ENCODE measurements around the gene NFATC1.
"Not testable (repeated sequence)": the region's sequence is repeated elsewhere in the genome, so short reads cannot be mapped to it uniquely, and the experiment has no call there.

Gene NFATC1

DNA sequence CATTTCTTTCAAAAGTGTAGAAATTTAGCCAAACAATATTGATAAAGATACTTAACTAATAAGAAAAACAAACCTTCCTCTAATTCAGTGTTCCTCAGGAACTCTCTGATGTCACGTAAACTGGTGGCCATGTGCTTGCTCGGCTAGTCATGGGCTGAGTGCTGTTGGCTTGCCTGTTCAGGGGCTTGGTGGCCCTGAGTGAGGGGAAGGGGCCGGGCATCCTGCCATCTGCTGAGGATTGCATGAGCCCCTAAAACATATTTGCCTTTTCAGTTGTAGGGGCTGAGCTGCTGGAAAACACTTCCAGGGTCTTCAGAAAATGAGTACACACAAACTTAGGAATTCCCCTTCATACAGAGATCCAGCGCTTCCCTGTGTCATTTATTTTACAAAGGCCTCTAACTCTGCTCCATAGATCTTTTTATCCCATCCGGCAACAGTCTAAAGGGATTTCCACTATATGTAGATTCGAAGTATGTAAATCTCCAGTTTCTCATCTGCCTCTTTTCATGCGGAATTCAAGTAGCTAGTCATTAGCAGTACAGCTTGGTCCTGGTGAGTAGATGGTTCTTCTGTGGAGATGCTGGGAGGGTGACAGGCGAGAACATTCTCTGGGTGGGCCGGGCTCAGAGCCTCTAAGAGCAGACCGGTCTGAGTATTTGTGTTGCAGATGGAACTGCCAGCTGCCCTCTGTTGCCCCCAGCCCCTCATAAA lies 20.1 kb upstream of the NFATC1 start:
- DNase-seq (ENCODE audit: low spot score): no peak

DNA sequence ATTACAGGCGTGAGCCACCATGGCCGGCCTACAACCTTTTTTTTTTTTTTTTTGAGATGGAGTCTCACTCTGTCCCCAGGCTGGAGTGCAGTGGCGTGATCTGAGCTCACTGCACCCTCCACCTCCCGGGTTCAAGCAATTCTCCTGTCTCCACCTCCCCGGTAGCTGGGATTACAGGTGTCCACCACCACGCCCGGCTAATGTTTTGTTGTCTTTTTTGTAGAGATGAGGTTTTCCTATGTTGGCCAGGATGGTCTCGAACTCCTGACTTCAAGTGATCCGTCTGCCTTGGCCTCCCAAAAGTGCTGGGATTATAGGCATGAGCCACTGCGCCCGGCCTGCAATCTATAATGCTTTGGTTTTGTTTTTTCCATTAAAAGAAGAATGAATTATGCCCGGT lies 19.1 kb upstream of the NFATC1 start:
- not testable (repeated sequence) for DNase-seq (ENCODE audit: low spot score)

DNA sequence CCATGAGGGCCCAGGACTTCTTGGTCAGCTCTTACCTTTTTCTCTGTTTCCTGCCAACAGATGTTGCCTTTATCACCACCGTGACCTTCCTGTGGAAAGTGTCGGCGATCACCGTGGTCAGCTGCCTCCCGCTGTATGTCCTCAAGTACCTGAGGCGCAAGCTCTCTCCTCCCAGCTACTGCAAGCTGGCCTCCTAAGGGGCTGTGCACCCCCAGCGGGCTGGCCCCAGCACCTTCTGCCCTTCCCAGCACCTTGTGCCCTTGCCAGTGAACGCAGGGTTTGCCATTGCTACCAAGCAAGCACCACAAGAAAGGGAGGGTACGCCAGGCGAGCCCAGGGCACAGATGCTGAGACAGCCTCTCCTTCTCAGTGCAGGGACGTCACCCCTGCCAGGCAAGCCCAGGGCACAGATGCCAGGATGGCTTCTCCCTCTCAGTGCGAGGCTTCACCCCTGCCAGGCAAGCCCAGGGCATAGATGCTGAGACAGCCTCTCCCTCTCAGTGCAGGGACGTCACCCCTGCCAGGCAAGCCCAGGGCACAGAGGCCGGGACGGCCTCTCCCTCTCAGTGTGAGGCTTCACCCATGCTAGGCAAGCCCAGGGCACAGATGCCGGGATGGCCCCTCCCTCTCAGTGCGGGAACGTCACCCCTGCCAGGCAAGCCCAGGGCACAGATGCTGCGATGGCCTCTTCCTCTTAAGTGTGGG lies 18.4 kb upstream of the NFATC1 start:
- DNase-seq (ENCODE audit: low spot score): no peak

DNA sequence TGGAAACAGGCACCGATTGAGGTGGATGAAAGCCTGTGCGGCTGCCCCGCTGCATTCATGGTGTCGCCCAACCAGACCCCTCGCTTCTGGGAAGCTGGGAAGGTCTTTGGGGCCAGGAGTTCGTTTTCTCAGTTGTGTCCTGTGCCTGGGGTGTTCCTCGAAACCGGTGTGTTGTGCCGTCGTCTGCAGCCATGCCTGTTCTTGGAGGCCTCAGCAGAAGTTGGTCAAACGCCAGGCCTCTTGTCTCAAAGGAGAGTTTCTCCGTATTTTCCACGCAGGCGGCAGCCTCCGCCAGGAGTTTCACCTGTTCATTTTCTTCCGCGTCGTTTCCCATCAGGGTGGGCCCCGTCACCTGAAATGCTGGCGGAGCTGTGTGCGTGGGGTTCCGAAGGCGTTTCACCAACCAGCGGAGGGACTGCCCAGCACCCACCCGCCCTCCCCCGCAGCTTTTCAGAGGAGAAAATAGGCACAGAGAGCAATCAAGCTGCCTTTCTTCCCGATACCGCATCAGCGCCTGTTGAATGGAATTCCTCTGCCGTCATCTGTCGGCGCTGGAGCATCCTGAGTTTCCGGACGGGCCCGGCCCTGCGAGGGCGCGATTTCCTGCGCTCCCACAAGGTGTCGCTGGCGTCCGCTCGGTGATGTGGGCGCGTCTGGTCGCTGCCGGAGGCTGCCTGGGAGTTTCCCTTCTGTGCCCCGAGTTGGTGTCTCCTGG lies 17.0 kb upstream of the NFATC1 start:
- peak; percentile 90 for DNase-seq (ENCODE audit: low spot score)

DNA sequence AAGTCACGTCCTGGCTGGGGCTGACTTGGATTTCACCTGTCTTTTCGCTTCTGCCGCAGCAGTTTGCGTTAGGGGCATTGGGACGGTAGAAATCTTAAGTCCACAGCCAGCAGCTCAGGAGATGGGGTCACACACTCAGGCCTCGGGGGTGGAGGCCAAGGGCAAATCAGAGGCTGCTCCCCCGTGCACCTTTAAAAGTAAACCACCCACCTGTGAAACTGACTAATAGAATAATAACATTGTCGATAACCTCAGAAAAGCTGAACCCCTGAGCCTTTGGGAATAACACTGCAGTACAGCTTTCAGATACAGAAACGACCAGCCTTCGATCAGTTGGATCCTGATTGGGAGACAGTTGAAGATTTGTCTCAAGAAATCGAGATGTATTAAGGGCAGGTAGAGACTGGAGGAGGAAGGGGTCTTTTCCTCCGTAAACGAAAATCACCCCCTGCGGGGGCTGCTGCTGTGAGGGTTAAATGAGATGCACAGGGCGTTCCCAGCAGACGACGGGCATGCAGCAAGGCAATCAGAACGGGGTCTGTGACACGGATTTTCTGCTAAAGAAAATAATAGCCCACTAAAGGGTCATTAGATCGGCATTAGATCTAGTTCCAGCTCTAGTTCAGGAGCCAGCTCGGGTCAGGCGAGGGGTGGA lies 16.4 kb upstream of the NFATC1 start:
- no peak for DNase-seq (ENCODE audit: low spot score)

DNA sequence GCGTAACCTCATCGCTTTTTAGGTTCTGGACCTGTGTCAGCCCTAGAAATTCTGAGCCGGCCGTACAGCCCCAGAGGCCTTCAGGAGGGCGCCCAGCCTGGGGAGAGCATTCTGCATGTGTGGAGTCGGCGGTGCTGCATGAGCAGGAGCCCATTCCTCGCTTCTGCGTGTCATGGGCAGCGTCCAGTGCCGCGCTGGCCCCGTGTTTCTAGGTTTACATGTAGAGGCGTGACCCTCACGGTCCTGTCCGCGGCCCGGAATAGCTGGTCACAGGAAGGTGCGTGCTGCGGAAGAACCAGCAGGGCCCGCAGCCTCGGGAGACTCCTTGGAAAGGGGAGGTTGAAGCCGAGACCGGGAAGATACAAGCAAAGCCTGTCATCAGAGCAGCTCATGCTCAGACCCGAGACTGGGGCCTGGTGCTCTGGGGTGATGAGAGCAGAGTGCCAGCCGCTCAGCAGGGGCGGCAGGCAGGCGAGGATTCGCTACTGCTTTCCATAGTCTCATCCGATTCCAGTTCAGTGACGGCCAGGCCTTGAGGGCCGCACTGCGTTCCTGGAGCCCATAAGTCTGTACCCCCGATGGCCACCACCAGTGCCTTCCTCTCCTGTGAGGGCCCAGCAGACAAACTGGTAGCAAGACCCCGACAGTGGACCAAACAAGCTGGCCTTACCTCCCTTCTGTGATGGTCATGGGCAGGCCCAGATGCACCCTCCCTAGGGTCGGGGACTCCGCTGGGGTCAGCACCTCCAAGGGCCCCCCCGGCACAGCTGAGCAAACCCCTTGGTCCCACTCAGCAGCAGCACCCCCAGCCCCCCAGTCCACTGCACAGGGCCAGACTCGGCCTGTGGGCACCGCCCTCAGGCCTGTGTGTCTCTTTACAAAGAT lies 15.6 kb upstream of the NFATC1 start:
- no peak for DNase-seq (ENCODE audit: low spot score)

DNA sequence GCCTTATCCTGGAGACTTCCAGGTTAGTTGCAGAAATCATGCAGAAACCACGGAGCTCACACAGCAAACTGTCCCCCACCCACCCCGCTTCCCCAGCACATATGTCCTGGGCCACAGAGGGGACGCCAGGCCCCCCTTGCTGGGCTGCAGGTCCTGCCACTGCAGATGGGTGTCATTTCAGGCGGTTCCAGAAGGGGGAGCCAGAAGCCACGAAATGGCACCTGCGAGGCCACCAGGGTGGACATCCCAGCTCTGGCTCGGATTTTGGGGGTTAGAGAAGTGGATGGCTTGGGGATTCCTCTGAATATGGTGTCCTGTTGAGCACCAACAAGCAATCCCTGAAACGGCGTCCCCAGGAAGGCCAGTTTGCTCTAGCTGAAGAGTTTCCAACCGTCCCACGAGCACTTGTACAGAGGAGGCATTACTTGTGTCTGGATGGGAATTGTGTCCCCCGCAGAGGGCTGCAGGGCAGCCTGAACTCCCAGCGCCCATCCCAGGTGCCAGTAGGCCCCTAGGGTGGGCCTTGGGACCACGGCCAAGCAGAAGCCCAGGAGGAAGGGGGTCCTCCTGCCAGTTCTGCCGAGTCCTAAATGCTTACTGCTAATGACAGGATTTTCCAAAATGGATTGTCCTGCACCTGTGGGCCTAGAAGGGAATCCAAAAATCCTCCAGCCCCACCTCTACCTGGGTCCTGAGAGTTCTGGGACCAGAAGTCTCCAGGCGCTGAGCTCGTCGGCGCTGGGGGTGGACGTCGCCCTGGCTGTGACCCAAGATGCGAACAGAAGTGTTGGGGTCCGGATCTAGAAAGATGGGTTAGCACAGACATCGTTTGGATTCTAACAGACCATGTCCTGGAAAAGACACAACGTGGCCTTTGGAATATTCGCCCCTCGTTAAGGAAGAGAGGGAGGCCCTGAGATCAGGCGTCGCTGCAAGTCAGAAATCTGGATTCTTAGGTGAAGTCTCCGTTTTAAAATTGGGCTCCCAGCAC lies 14.6 kb upstream of the NFATC1 start:
- DNase-seq (ENCODE audit: low spot score): peak; percentile 89

DNA sequence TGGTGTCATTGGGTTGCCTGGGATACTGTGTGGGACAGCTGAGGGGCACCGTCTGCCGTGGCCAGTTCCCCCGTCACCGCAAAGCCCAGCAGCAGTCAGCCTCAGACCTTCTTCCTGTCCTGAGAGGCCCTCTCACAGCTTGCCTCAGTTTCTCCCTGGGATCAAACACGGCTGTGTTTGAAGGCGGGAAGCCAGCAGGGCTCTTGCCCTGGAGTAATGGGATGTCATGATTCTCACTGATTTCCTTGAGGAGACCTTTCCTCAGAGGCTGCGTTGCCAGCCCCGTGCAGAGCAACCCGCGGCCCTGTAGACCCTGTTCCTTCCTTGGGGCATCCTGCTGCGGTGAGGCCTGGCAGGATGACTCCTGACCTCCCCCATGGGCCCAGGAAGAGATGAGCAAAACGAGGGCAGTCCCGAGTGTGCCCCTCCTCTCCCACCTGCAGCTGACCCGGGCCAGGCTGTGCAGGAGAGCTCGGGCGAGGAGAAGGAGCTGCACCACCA lies 13.9 kb upstream of the NFATC1 start:
- DNase-seq (ENCODE audit: low spot score): no peak

DNA sequence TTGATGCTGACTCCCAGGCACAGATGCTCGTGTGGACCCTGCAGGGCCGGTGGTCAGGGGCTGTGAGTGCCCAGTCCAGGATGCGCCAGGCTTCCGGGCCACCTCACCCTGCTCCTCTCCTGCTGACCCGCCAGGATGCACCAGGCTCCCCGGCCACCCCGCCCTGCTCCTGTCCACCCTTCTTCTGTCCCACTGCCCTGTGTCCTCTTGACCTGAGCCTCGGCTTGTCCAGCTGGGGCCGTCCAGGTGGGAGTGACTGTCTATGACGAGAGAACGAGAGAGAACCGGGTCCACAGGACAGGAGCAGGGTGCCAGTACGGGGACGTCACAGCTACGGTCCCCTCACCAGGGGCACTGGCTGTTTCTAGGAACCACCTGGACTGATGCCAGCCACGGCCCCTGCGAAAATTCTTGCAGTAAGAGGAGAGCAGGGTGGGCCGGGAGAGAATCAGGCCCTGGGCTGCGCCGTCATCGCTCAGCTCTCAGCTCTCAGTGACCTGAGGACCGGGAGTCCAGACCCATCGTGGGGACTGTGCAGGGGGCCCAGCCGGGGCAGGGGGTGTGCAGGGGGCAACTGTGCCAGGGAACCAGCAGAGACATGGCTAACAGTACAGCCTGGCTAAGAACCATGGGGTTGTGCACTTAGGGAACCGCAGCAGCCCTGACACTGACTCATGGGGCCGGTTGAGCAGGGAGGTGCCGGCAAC lies 12.9 kb upstream of the NFATC1 start:
- DNase-seq (ENCODE audit: low spot score): no peak

DNA sequence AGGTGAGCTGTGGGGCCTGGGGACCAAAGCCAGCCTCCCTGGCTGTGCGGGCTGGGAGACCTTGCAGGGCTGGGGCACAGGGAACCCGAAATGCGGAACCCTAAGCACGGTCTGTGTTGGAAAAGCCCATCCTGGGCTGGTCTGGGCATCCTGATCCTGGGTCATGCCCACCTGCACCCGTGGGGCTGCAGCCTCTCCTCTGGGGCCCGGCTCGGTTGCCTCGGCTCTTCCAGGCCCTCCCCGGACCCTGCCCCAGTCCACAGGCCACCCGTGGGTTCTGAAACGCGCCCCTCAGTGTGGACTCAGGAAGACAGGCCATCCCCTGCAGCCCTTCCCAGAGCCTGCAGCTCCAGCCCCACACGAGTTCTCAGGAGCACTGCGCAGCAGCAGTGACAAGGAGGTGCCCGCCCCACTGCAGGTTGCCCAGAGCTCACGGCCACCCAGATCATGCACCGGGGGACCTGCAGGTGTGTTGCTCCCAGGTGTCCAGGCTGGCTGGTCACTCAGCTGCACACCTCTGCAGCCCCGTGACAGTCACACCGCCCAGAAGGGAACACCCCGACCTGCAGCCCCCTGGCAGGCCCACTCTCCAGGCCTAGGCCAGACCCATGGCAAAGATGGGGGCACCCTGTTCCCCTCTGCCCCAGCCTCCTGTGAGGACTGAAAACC lies 12.2 kb upstream of the NFATC1 start:
- DNase-seq (ENCODE audit: low spot score): no peak

DNA sequence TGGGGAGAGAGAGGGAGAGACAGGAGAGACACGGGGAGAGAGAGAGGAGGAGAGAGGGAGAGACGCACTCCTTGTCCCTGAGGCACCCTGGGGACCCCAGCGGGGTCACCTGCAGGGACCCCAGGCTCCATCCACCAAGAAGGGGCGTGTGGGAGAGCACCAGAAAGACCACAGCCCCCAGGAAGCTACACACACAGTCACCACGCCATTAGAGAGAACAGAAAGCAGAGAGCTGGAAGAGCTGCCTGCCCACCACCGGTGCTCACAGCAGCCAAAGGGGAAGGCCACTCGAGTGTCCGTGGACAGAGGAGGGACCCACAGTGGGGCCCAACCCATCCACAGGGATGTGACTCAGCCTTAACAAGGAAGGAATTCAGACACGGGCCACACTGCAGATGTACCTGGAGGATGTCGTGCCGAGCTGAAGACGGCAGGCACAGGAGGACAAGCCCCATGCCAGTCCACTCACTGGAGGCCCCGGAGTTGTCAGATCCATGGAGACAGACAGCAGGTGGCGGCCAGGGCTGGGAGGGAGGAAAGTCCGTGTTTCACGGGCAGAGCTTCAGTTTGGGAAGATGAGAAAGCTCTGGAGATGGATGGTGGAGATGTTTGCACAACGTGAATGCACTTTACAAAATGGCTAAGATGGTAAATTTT lies 11.5 kb upstream of the NFATC1 start:
- no peak for DNase-seq (ENCODE audit: low spot score)

DNA sequence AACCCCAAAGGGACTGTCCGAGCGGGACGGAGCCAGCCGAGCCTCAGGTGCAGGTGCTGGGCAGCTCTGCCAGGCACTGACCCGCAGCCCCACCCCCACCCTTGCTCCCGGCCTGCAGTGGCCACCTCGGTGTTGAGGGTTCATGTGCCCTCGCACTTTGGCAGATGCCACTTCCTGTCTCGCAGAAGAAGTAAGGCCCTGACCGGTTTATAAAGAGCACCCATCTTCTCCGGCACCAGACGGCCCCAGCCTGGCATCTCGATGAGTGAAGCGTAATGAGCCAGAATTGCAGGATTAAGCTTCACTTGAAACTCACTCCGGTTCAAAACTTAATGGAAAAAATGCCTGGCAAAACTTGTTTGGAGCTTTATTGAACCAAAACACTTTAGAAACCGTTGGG lies 10.9 kb upstream of the NFATC1 start:
- DNase-seq (ENCODE audit: low spot score): no peak

DNA sequence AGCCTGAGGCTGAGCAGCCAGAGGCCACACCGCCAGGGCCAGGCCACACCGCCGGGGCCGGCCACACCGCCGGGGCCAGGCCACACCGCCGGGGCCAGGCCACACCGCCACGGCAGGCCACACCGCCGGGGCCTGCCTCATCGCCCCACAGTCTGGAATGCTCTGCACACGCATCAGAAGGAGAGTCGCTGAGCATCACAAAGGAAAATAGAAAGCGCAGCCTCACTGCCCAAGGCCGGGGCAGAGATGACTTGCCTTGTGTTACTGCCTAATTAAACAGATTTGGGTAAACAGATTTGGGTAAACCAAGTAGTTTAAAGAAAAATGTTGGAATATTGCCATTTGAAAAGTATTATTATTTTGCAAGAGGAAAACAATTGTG lies 10.4 kb upstream of the NFATC1 start:
- DNase-seq (ENCODE audit: low spot score): no peak

DNA sequence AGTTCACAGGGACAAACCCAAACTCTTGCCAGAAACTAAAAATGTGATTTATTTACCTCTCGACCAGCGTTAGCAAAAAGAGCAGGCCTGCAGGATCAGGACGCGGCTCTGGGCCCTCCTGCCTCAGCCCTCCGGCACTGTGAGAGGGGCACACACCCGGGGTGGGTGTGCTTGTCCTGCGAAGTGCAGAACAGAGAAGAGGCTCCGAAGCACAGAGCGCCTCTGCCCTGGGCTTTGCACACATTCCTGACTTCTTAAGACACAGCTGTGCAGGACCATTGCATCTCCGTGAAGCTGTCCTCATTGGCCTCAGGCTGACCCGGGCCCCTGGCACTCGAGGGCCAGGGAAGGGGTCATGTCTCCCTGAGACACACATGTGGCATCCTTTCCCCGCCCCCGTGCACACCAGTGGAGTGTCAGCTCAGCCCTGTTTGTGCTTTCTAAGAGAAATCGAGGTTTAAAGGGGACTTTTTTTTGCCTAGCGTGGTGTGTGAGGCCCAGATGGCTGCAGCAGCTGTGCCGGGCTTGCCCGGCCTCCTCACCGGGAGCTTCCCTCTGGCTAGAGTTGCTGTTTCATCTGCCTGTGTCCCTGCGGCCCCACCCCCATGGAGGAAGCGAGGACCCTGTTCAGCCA lies 9.9 kb upstream of the NFATC1 start:
- no peak for DNase-seq (ENCODE audit: low spot score)

DNA sequence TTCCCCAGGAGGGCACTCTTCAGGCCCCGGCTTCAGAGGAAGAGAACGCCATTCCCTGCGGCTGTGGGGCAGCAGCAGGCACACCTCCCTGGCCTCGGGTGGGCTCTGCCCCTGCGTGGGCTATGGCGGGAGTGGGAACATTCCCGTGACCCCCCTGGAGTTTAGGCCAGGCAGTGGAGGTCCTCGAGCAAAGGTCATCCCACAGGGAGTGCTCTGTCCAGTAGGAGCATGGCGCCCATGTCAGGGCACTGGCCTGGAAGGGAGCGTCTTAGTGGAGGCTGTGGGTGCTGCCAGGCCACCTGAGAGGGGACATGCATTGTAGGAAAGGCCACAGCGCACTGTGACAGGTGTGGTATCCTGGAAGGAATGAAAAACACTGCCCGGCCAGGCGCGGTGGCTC lies 9.2 kb upstream of the NFATC1 start:
- DNase-seq (ENCODE audit: low spot score): no peak

DNA sequence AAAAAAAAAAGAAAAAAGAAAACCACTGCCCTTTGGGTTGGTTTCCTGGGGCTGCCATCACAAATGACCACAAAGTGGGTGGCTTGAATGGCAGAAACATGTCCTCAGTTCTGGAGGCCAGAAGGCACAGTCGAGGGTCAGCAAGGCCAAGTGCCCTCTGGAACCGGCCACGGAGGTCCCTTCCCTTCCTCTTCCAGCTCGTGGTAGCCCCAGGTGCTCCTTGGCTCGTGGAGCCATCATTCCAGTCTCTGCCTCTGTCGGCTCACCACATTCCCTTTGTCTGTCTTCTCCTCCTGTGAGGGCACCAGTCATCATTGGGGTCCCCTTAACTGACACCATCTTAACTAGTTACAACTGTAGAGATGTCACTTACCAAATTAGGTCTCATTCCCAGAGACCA lies 8.5 kb upstream of the NFATC1 start:
- no peak for DNase-seq (ENCODE audit: low spot score)

DNA sequence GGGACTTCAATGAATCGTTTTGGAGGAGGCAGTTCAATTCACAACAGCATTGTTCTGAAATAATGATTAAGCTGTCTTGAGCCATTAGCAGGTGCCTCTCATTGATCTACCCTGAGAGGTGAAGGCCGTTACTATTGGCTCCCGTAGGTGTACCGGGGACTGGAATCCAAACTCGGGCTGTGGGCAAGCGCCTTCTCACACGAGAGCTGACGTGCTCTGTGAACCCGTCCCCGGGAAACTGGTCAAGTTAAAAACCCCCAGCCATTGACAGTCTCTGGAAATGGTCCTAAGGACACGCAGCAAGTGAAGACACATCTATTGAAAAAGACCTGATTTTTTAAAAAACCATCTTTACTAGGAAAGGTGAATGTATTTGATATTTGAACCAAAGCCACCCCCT lies 8.1 kb upstream of the NFATC1 start:
- DNase-seq (ENCODE audit: low spot score): no peak

DNA sequence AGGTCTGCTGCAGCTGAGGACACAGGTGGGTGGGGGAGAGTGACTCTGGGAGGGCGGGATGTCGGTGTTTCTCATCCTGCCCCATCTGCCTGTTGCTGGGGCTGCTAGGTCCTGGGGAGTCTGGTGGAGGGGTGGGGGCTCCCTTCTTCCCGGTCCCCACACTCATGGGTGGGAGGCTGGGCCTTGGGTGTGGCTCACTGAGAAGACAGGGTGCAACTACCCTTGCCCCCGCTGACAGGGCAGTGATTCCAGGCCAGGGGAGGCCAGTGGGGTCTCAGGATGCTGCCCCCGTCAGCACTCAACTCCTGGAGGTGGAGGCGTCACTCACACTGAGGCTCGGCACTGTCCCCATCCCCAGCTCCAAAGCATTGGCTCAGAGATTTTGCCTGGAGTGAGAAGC lies 7.7 kb upstream of the NFATC1 start:
- DNase-seq (ENCODE audit: low spot score): no peak

Measured in GM03348 (cell line).